GM19043 (cell line): Measurements from ENCODE around the gene RSL1D1.
"Not testable (repeated sequence)": the region's sequence is repeated elsewhere in the genome, so short reads cannot be mapped to it uniquely, and the experiment has no call there.

ENCODE experiments used
- ATAC-seq: cut with Tn5 transposase; IDR thresholded peaks from one replicate; pipeline ENCODE4 v1.9.1; 2021; ENCODE audit warnings: low read depth; ENCODE audit not compliant: unreplicated experiment

RSL1D1 gene

GRCh38 chr16:11844499-11844898, 6.8 kb downstream of the RSL1D1 start:
- ATAC-seq = no peak

GRCh38 chr16:11843861-11844260, 7.5 kb downstream of the RSL1D1 start:
- no peak for ATAC-seq

GRCh38 chr16:11843206-11843605, 8.1 kb downstream of the RSL1D1 start:
- ATAC-seq = no peak

- ATAC-seq = no peak
These were observed 10.3 kb downstream of the RSL1D1 start for GRCh38 chr16:11841026-11841425.

GRCh38 chr16:11836650-11837244, 14.6 kb downstream of the RSL1D1 start:
- no peak for ATAC-seq

GRCh38 chr16:11835891-11836649, 15.3 kb downstream of the RSL1D1 start:
- no peak for ATAC-seq

- ATAC-seq = no peak
These were observed 16.0 kb downstream of the RSL1D1 start for GRCh38 chr16:11835309-11835708.

GRCh38 chr16:11833951-11834695, 17.2 kb downstream of the RSL1D1 start:
- ATAC-seq = no peak

GRCh38 chr16:11828696-11829095, 22.6 kb downstream of the RSL1D1 start:
- ATAC-seq = no peak

- not testable (repeated sequence) for ATAC-seq
These were observed 25.7 kb downstream of the RSL1D1 start for GRCh38 chr16:11825520-11826165.

GRCh38 chr16:11824362-11824761, 27.0 kb downstream of the RSL1D1 start:
- no peak for ATAC-seq

GRCh38 chr16:11823645-11824044, 27.7 kb downstream of the RSL1D1 start:
- not testable (repeated sequence) for ATAC-seq

GRCh38 chr16:11819798-11820197, 31.5 kb downstream of the RSL1D1 start:
- no peak for ATAC-seq

GRCh38 chr16:11818970-11819369, 32.4 kb downstream of the RSL1D1 start:
- not testable (repeated sequence) for ATAC-seq

- no peak for ATAC-seq
These were observed 35.2 kb downstream of the RSL1D1 start for GRCh38 chr16:11816123-11816522.

- not testable (repeated sequence) for ATAC-seq
These were observed 36.5 kb downstream of the RSL1D1 start for GRCh38 chr16:11814800-11815199.

GRCh38 chr16:11806721-11807120, 44.6 kb downstream of the RSL1D1 start:
- ATAC-seq = no peak

- no peak for ATAC-seq
These were observed 45.8 kb downstream of the RSL1D1 start for GRCh38 chr16:11805556-11805955.

GRCh38 chr16:11801481-11802021, 49.8 kb downstream of the RSL1D1 start:
- ATAC-seq = no peak

GRCh38 chr16:11800382-11800718, 51.0 kb downstream of the RSL1D1 start:
- ATAC-seq = no peak
